HG03460 (cell line): ENCODE results near the gene ESRRA.

ENCODE experiments used
- ATAC-seq: cut with Tn5 transposase; IDR thresholded peaks from one replicate; pipeline ENCODE4 v1.9.1; 2021; ENCODE audit not compliant: unreplicated experiment

The ESRRA gene

GRCh38 chr11:64364435-64364834, 59.1 kb downstream of the ESRRA start:
- ATAC-seq, result no peak

DNA sequence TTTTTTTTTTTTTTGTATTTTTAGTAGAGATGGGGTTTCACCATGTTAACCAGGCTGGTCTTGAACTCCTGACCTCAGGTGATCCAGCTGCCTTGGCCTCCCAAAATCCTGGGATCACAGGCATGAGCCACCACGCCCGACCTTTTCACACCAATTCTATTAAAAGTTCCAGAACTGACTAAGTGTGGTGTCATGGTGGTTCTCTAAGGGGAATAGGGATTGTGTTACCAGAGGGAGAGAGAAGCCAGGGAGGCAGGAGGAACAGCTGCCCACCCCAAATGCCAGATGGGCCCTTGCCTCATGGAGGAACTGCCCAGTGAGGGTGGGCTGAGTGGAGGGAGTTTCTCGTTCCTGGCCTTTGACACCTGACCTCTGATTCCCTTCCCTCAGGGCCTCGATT, 59.6 kb downstream of the ESRRA start:
- no peak for ATAC-seq
